Measurements from ENCODE around the gene ZNF45.
"Not testable (repeated sequence)": the region's sequence is repeated elsewhere in the genome, so short reads cannot be mapped to it uniquely, and the experiment has no call there.

ZNF45 gene

GRCh38 chr19:43880483-43880882, 54.6 kb downstream of the ZNF45 start:
- no peak for TF ChIP-seq CTCF (conservative IDR thresholded peaks at IDR 0.05)
- H3K27ac ChIP-seq = no peak overlapping the region

GRCh38 chr19:43872547-43873336, 62.3 kb downstream of the ZNF45 start:
- no peak for TF ChIP-seq CTCF (conservative IDR thresholded peaks at IDR 0.05)
- no peak overlapping the region for H3K27ac ChIP-seq

- H3K27ac ChIP-seq = not testable (repeated sequence)
Measured at GRCh38 chr19:43866923-43867322, 68.2 kb downstream of the ZNF45 start.

Measured in VCaP (cell line).